GM21619 (cell line): Measurements from ENCODE around the gene OR4X1.
"Not testable (repeated sequence)": the region's sequence is repeated elsewhere in the genome, so short reads cannot be mapped to it uniquely, and the experiment has no call there.

ENCODE experiments used
- ATAC-seq: cut with Tn5 transposase; IDR thresholded peaks from one replicate; pipeline ENCODE4 v1.9.1; 2021; ENCODE audit not compliant: unreplicated experiment

Gene OR4X1

GRCh38 chr11:48263423-48263911 is at the start of gene OR4X1:
OR4X1 (plus strand) TSS chr11:48263861; CDS start chr11:48263861, 0 bp downstream.
- no peak for ATAC-seq

GRCh38 chr11:48216510-48216909 is 47.2 kb upstream of the OR4X1 start, which contains the start of gene OR4B1:
OR4B1 (plus strand) TSS chr11:48216810; CDS start chr11:48216810, 0 bp downstream.
- no peak for ATAC-seq

GRCh38 chr11:48228761-48229160 is 34.9 kb upstream of the OR4X1 start:
- ATAC-seq, result no peak

GRCh38 chr11:48230057-48230456 is 33.6 kb upstream of the OR4X1 start:
- not testable (repeated sequence) for ATAC-seq

- no peak for ATAC-seq
Observed at GRCh38 chr11:48237727-48238126, 25.9 kb upstream of the OR4X1 start.

GRCh38 chr11:48242501-48242900 is 21.2 kb upstream of the OR4X1 start:
- ATAC-seq, result no peak

GRCh38 chr11:48244804-48245203 is 18.9 kb upstream of the OR4X1 start, which contains the start of gene OR4X2:
OR4X2 (plus strand) TSS chr11:48245104; CDS start chr11:48245104, 0 bp downstream.
- no peak for ATAC-seq

GRCh38 chr11:48248902-48249301 is 14.8 kb upstream of the OR4X1 start:
- ATAC-seq, result no peak

- no peak for ATAC-seq
Observed at GRCh38 chr11:48261600-48261999, 2.1 kb upstream of the OR4X1 start.

- ATAC-seq, result no peak
Observed at GRCh38 chr11:48270621-48271020, 7.0 kb downstream of the OR4X1 start.

GRCh38 chr11:48272606-48273005 is 8.9 kb downstream of the OR4X1 start:
- ATAC-seq, result no peak

- ATAC-seq, result no peak
Observed at GRCh38 chr11:48305923-48306322, 42.3 kb downstream of the OR4X1 start, which contains the start of gene OR4S1. OR4S1 (plus strand) TSS chr11:48306223; CDS start chr11:48306223, 0 bp downstream.

- ATAC-seq, result no peak
Observed at GRCh38 chr11:48307760-48308386, 44.2 kb downstream of the OR4X1 start.

- ATAC-seq, result not testable (repeated sequence)
Observed at GRCh38 chr11:48313590-48313989, 49.9 kb downstream of the OR4X1 start.
